Measurements from ENCODE around the gene RABGGTA. TPM values are rescaled to one million over a fixed set of nuclear protein-coding genes. Genes with fewer than 3 reads are reported as not detected.

Gene RABGGTA
- total RNA-seq, 1 experiment from 2014 or later = 25.6 TPM

DNA sequence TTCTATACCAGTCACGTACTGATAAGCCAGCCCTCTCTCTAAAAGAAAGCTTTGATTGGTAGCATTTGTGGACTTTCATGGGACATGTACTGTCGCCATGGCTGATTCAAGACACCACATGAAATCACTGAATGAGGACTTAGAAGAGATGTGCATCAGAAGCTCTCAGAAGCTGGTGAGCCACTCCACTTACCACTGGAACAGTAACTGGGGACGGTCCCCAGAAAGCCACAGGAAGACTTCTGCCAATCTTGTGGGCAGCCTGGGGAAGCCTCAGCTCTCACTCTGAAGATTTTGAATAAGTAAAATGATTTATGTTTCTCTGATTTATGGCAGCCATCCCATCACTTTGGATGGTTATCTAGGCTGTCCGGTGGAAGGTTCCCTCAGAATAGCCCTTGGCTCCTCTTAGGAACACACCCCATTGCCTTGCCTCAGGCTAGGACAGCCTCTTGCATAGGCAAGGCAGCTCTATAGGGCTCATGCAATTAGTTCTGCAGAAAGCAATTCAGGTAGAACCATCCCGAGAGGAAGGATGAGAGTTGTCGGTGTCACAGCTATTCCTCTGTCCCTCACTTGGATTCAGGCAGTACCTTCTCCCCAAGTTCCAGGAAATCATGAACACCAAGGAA lies 18.4 kb upstream of the RABGGTA start:
- no peaks in the 10 kb centered on the region for H3K4me1 Mint-ChIP-seq
- no peak overlapping the region for H2AFZ ChIP-seq (ENCODE audit: low read length)
- H3K79me2 ChIP-seq (ENCODE audit: insufficient read depth, low read length) = no peaks in the 10 kb centered on the region
- no peak overlapping the region for H2BK120ac ChIP-seq (ENCODE audit: low read depth, low read length, poor library complexity, severe bottlenecking)
- no peaks in the 10 kb centered on the region for H3K27me3 Mint-ChIP-seq (ENCODE audit: low read depth)
- H3K9ac ChIP-seq (ENCODE audit: extremely low read depth, insufficient read length, low read length) = no peak overlapping the region
- H4K5ac ChIP-seq (ENCODE audit: insufficient read length, low read depth, low read length) = no peak overlapping the region
- H4K20me1 ChIP-seq (ENCODE audit: control insufficient read depth, insufficient read depth, insufficient read length) = no peaks in the 10 kb centered on the region
- H3K4me3 Mint-ChIP-seq = no peak overlapping the region
- no peak overlapping the region for H3T11ph ChIP-seq (ENCODE audit: low read length)
- TF ChIP-seq, protein P1, sequence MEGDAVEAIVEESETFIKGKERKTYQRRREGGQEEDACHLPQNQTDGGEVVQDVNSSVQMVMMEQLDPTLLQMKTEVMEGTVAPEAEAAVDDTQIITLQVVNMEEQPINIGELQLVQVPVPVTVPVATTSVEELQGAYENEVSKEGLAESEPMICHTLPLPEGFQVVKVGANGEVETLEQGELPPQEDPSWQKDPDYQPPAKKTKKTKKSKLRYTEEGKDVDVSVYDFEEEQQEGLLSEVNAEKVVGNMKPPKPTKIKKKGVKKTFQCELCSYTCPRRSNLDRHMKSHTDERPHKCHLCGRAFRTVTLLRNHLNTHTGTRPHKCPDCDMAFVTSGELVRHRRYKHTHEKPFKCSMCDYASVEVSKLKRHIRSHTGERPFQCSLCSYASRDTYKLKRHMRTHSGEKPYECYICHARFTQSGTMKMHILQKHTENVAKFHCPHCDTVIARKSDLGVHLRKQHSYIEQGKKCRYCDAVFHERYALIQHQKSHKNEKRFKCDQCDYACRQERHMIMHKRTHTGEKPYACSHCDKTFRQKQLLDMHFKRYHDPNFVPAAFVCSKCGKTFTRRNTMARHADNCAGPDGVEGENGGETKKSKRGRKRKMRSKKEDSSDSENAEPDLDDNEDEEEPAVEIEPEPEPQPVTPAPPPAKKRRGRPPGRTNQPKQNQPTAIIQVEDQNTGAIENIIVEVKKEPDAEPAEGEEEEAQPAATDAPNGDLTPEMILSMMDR (conservative IDR thresholded peaks at IDR 0.05) = no peak
- H3K27ac ChIP-seq (ENCODE audit: insufficient read length, low read depth, low read length) = no peak overlapping the region
- H4K8ac ChIP-seq (replicated peaks; ENCODE audit: insufficient read length, low read depth, low read length) = no peak overlapping the region
- no peak overlapping the region for H2BK5ac ChIP-seq (ENCODE audit: insufficient read length, low read length)
- H3K79me1 ChIP-seq (ENCODE audit: insufficient read depth, low read depth, low read length, poor library complexity, severe bottlenecking) = no peaks in the 10 kb centered on the region
- no peak overlapping the region for H3K23ac ChIP-seq (ENCODE audit: insufficient read length, low read depth, low read length)
- H3K23me2 ChIP-seq (ENCODE audit: insufficient read length, low read depth, low read length, poor library complexity, severe bottlenecking) = no peaks in the 10 kb centered on the region
- H3K9me3 Mint-ChIP-seq = no peaks in the 10 kb centered on the region
- H2AK5ac ChIP-seq (ENCODE audit: insufficient read length, low read length) = no peak overlapping the region
- no peak for DNase-seq
- no CpG with 5 or more reads among the region's 6 CpGs for WGBS (ENCODE audit: extremely low coverage, insufficient read length, low lambda C conversion rate)
- no peaks in the 10 kb centered on the region for H3K9me3 ChIP-seq (ENCODE audit: control insufficient read depth, low read depth, low read length)
- no peaks in the 10 kb centered on the region for H3K4me1 ChIP-seq (ENCODE audit: insufficient read depth, low read length)
- no peak overlapping the region for H2BK12ac ChIP-seq (ENCODE audit: insufficient read length, low read depth, low read length)
- no peak overlapping the region for H3K27ac Mint-ChIP-seq
- H3K36me3 Mint-ChIP-seq (ENCODE audit: insufficient read depth in 1 of 3, low read depth in 3 of 3) = peaks cover 4 to 32% (median 6%) of the 10 kb centered on the region in 3 experiments; a peak in 6 of 7 replicates
- H3K4me2 ChIP-seq (ENCODE audit: insufficient read depth, insufficient read length, low read length) = no peak overlapping the region
- H3K27me3 ChIP-seq (ENCODE audit: insufficient read depth, low read length) = no peaks in the 10 kb centered on the region
- H2BK15ac ChIP-seq (ENCODE audit: low read depth, low read length) = no peak overlapping the region
- H3K14ac ChIP-seq (ENCODE audit: insufficient read depth, low read length) = no peak overlapping the region
- no peak overlapping the region for H3K56ac ChIP-seq (ENCODE audit: insufficient read length, low read depth, low read length)
- no peak overlapping the region for H2BK20ac ChIP-seq (ENCODE audit: low read depth, low read length, poor library complexity, severe bottlenecking)
- no peak overlapping the region for H3K4ac ChIP-seq (ENCODE audit: low read depth, low read length)
- H4K91ac ChIP-seq (ENCODE audit: insufficient read length, low read depth, low read length) = no peak overlapping the region
- no peak overlapping the region for H3K18ac ChIP-seq (ENCODE audit: insufficient read length, low read depth, low read length)

Measured in H9 (cell line).